OCI-LY7 (cell line): ENCODE measurements around the gene CDC42BPB. TPM values are rescaled to one million over a fixed set of nuclear protein-coding genes. Genes with fewer than 3 reads are reported as not detected.

Experiments
- BruUV-seq: library from RNA; stranded (reverse); fragments of 400-500 nt; replicated peaks from 2 replicates; lab custom pipeline; 2021; lab: Mats Ljungman, UMichigan
- CTCF ChIA-PET: fragments of 300-600 bp; sonication (Branson Sonifier 250); formaldehyde crosslinking; loops from one replicate; lab custom pipeline; 2022; ENCODE audit warnings: antibody characterized with exemption; ENCODE audit not compliant: unreplicated experiment; lab: Charles Lee
- POLR2A ChIA-PET: fragments of 300-600 bp; sonication (Branson Sonifier 250); formaldehyde crosslinking; loops from one replicate; lab custom pipeline; 2022; ENCODE audit warnings: antibody characterized with exemption; lab: Charles Lee
- DNase-seq: peaks from one replicate; pipeline ENCODE4 v3.0.0-alpha.2; 2015; ENCODE audit warnings: low spot score
- H2AFZ ChIP-seq: fragments of 200-600 bp; sonication (generic), shearing (Covaris generic); 2 replicates; pipeline ENCODE4 v1.6.1; 2014; ENCODE audit warnings: mild to moderate bottlenecking, antibody characterized with exemption, low read length, moderate library complexity
- H3K27ac ChIP-seq: fragments of 200-600 bp; sonication (generic); 2 replicates; pipeline ENCODE4 v1.5.1; 2014; ENCODE audit warnings: mixed run types, low read depth, mild to moderate bottlenecking, moderate library complexity, low read length, inconsistent platforms; ENCODE audit not compliant: poor library complexity, severe bottlenecking
- H3K36me3 ChIP-seq: fragments of 200-600 bp; sonication (generic); 2 replicates; pipeline ENCODE4 v1.6.1; 2014; ENCODE audit warnings: mild to moderate bottlenecking, antibody characterized with exemption, low read length, moderate library complexity, mixed read lengths; ENCODE audit not compliant: insufficient read depth
- H3K4me1 ChIP-seq: fragments of 200-600 bp; sonication (generic); 2 replicates; pipeline ENCODE4 v1.5.1; 2014; ENCODE audit warnings: mild to moderate bottlenecking, low read length; ENCODE audit not compliant: insufficient read depth, poor library complexity, severe bottlenecking
- H3K4me2 ChIP-seq: fragments of 200-600 bp; sonication (generic); 2 replicates; pipeline ENCODE4 v1.6.1; 2014; ENCODE audit warnings: mild to moderate bottlenecking, low read length
- H3K4me3 ChIP-seq: fragments of 200-600 bp; sonication (generic); 2 replicates; pipeline ENCODE4 v1.5.1; 2014; ENCODE audit warnings: mild to moderate bottlenecking, low read depth, low read length; ENCODE audit not compliant: poor library complexity, severe bottlenecking
- H3K79me2 ChIP-seq: fragments of 200-600 bp; sonication (generic); 2 replicates; pipeline ENCODE4 v1.6.1; 2016; ENCODE audit warnings: low read depth, mild to moderate bottlenecking, low read length, moderate library complexity, mixed read lengths; ENCODE audit not compliant: insufficient read depth
- H3K9me2 ChIP-seq: fragments of 200-600 bp; sonication (generic); 2 replicates; pipeline ENCODE4 v1.6.1; 2016; ENCODE audit warnings: mild to moderate bottlenecking, low read length, mixed read lengths; ENCODE audit not compliant: insufficient read depth
- H3K9me3 ChIP-seq: fragments of 200-600 bp; sonication (generic); 2 replicates; pipeline ENCODE4 v1.6.1; 2014; ENCODE audit warnings: mild to moderate bottlenecking, mixed run types, low read length, mixed read lengths
- H4K20me1 ChIP-seq: fragments of 200-600 bp; sonication (generic); 2 replicates; pipeline ENCODE4 v1.6.1; 2014; ENCODE audit warnings: mild to moderate bottlenecking, antibody characterized with exemption, low read length, moderate library complexity, mixed read lengths; ENCODE audit not compliant: insufficient read depth
- EZH2phosphoT487 ChIP-seq: fragments of 200-600 bp; sonication (generic); IDR thresholded peaks from 2 replicates; pipeline ENCODE4 v1.6.1; 2018; ENCODE audit warnings: low read depth, borderline replicate concordance, mild to moderate bottlenecking, mixed run types, antibody characterized with exemption, low read length, moderate library complexity, mixed read lengths
- intact Hi-C: fragments of 100-400 bp; cut with micrococcal nuclease; formaldehyde crosslinking; loops from one replicate; pipeline ENCODE4 v1.10.0; 2022; ENCODE audit not compliant: unreplicated experiment
- total RNA-seq, 2 experiments: library from RNA; depleted of rRNA in 1 of 2; stranded (reverse); fragments of >200 nt in 1 of 2; shearing (Covaris generic) in 1 of 2; gene quantifications; 2 replicates each; pipeline ENCODE4 v1.2.3, GENCODE V29; 2014 to 2022
- TF ChIP-seq, protein P1 (sequence below): fragments of 200-600 bp; sonication (generic); conservative IDR thresholded peaks from 2 replicates; pipeline ENCODE4 v1.5.1; 2014; ENCODE audit warnings: mild to moderate bottlenecking, antibody characterized with exemption, low read length, moderate library complexity, mixed read lengths

The CDC42BPB gene
- total RNA-seq, 2 experiments from 2014 or later, result 0.03 to 0.46 TPM

DNA sequence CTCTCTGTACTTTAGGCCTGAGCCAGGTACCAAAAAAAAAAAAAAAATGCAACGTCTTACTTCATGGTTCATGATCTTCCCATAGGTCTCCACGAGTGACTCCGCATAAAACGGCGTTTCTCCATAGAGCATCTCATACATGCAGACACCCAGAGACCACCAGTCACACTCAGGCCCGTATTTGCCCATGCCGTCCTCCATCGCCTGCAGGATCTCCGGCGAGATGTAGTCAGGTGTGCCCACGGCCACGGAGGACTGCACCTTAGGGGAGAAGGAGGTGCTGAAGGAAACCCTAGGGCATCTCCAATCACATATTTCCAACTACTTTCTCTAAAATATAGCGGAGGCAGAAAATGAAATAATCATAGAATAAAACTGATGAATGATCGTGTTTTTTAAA is 73.9 kb downstream of the CDC42BPB start:
- no peaks in the 10 kb centered on the region for H4K20me1 ChIP-seq
- no peak overlapping the region for H3K4me3 ChIP-seq
- H3K9me2 ChIP-seq, result no peaks in the 10 kb centered on the region
- H3K4me2 ChIP-seq, result no peak overlapping the region
- H3K9me3 ChIP-seq, result no peaks in the 10 kb centered on the region
- H3K36me3 ChIP-seq, result no peaks in the 10 kb centered on the region
- TF ChIP-seq, protein P1, sequence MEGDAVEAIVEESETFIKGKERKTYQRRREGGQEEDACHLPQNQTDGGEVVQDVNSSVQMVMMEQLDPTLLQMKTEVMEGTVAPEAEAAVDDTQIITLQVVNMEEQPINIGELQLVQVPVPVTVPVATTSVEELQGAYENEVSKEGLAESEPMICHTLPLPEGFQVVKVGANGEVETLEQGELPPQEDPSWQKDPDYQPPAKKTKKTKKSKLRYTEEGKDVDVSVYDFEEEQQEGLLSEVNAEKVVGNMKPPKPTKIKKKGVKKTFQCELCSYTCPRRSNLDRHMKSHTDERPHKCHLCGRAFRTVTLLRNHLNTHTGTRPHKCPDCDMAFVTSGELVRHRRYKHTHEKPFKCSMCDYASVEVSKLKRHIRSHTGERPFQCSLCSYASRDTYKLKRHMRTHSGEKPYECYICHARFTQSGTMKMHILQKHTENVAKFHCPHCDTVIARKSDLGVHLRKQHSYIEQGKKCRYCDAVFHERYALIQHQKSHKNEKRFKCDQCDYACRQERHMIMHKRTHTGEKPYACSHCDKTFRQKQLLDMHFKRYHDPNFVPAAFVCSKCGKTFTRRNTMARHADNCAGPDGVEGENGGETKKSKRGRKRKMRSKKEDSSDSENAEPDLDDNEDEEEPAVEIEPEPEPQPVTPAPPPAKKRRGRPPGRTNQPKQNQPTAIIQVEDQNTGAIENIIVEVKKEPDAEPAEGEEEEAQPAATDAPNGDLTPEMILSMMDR, result no peak
- no peak for TF ChIP-seq EZH2phosphoT487
- no peak for DNase-seq
- no peak overlapping the region for H2AFZ ChIP-seq
- intact Hi-C loops, result no loop called here
- no peaks in the 10 kb centered on the region for H3K79me2 ChIP-seq
- no TSS peak for BruUV-seq
- H3K4me1 ChIP-seq, result no peaks in the 10 kb centered on the region
- ChIA-PET CTCF (no interaction called here), POLR2A (interaction anchor here (0.6 kb wide), 1 partner anchor 195 kb away, joined by 3 read pairs; no protein-coding TSS in a partner anchor)
- no peak overlapping the region for H3K27ac ChIP-seq

DNA sequence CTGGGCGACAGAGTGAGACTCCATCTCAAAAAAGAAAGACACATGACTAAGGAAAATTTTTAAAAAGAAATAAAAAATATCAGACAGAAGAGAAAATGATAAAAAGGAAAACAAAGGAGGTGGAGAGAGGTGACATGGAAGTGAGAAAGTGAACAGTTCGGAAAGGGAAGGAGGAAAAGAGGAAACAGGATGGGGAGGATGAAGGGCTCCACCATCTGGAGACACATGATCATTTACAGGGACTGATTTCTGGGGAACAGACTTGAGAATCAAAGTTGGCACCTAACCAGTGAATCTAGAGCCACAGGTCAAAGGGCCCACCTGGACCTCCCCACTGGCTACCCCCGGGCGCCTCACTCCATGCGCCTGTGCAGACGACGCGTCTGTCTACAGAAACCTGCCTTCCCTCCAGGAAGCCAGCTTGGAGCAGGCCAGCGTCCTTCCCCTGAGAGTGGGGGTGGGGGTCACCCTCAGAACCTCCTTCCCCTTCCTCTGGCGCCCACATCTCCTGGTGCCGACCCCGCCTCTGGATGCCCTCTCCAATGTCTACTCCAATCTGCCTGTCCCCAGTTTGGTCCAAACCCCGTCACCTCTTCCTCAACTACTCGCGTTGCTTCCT is 74.4 kb downstream of the CDC42BPB start:
- BruUV-seq, result no TSS peak
- POLR2A ChIA-PET, result interaction anchor here (0.6 kb wide), 1 partner anchor 194 kb away, joined by 3 read pairs; no protein-coding TSS in a partner anchor
- no peaks in the 10 kb centered on the region for H3K4me1 ChIP-seq
- no peaks in the 10 kb centered on the region for H3K36me3 ChIP-seq
- H3K4me2 ChIP-seq, result no peak overlapping the region
- no peak for DNase-seq
- no peaks in the 10 kb centered on the region for H4K20me1 ChIP-seq
- TF ChIP-seq, protein P1, result 0 out of 2 replicates have a peak, but pooled peaks have one; percentile 14
- no peak for TF ChIP-seq EZH2phosphoT487
- CTCF ChIA-PET, result no interaction called here
- H3K4me3 ChIP-seq, result no peak overlapping the region
- H3K9me3 ChIP-seq, result no peaks in the 10 kb centered on the region
- no peak overlapping the region for H3K27ac ChIP-seq
- H3K79me2 ChIP-seq, result no peaks in the 10 kb centered on the region
- intact Hi-C loops, result no loop called here
- H2AFZ ChIP-seq, result no peak overlapping the region
- no peaks in the 10 kb centered on the region for H3K9me2 ChIP-seq

DNA sequence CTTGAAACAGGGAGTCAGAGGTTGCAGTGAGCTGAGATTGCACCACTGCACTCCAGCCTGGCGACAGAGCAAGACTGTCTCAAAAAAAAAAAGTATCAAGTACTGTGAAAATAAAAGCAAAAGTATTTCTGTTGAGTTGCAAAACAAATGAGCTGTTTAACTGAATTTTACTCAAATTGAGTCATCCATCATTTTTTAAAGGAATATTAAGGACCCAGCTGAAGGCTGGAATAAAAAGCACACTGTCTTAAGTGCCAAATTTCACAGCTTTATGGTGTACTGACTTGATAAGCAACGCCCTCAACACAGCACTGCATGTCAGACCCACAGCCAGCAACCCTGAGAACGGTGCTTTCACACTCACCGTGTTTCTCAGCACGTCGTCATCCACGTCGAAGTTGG is 76.9 kb downstream of the CDC42BPB start:
- Histone ChIP-seq H3K79me2 (no peaks in the 10 kb centered on the region), H3K4me1 (no peaks in the 10 kb centered on the region), H3K36me3 (no peaks in the 10 kb centered on the region), H3K4me3 (no peak overlapping the region), H3K9me3 (no peaks in the 10 kb centered on the region), H2AFZ (no peak overlapping the region), H3K9me2 (no peaks in the 10 kb centered on the region), H3K4me2 (no peak overlapping the region), H3K27ac (no peak overlapping the region), H4K20me1 (no peaks in the 10 kb centered on the region)
- no peak for DNase-seq
- intact Hi-C loops, result no loop called here
- ChIA-PET CTCF (no interaction called here), POLR2A (no interaction called here)
- no TSS peak for BruUV-seq
- TF ChIP-seq, protein P1, result no peak
- TF ChIP-seq EZH2phosphoT487, result no peak
